Stomach (tissue), 4 donors: ENCODE results near the gene CFAP20DC.

Source experiments
- CTCF ChIP-seq, 7 experiments: fragments of 450-650 bp in 4 of 7; fragments of 200-600 bp in 3 of 7; sonication (generic) in 3 of 7; IDR thresholded peaks; one replicate each; pipeline ENCODE4 v1.5.1; 2016 to 2019; ENCODE audit warnings: antibody characterized with exemption in 7 of 7, control low read depth in 2 of 7, mild to moderate bottlenecking in 1 of 7
- EP300 ChIP-seq: sonication (generic); formaldehyde crosslinking; IDR thresholded peaks from one replicate; pipeline ENCODE4 v1.6.1; 2017; ENCODE audit warnings: antibody characterized with exemption
- POLR2A ChIP-seq, 4 donors: fragments of 450-650 bp; IDR thresholded peaks; one replicate each; pipeline ENCODE4 v1.6.1; 2016; ENCODE audit warnings: antibody characterized with exemption in 4 of 4, control low read depth in 2 of 4, mild to moderate bottlenecking in 1 of 4, moderate library complexity in 1 of 4
- POLR2AphosphoS5 ChIP-seq, 3 donors: sonication (generic); formaldehyde crosslinking; IDR thresholded peaks; one replicate each; pipeline ENCODE4 v1.6.1; 2016; ENCODE audit warnings: antibody characterized with exemption in 3 of 3

- TF ChIP-seq POLR2A (IDR thresholded peaks at IDR 0.05) (no peak), CTCF (IDR thresholded peaks at IDR 0.05) (no peak), POLR2AphosphoS5 (IDR thresholded peaks at IDR 0.05) (no peak), EP300 (no peak)
These were observed 58.8 kb downstream of the CFAP20DC start for GRCh38 chr3:58991026-58991425.
